Transverse colon (tissue), 4 donors: Measurements from ENCODE around the gene PER2. TPM values are rescaled to one million over a fixed set of nuclear protein-coding genes. Genes with fewer than 3 reads are reported as not detected.

Source experiments
- DNase-seq: peaks from one replicate; pipeline ENCODE4 v3.0.0-alpha.2; 2019
- H3K27ac ChIP-seq, 4 donors: fragments of 200-600 bp; sonication (generic); 2 replicates each; pipeline ENCODE4 v1.5.1; 2016 to 2018; ENCODE audit warnings: inconsistent platforms in 4 of 4
- H3K27me3 ChIP-seq: fragments of 200-600 bp; sonication (generic); 2 replicates; pipeline ENCODE4 v1.5.1; 2017; ENCODE audit warnings: inconsistent platforms
- H3K36me3 ChIP-seq, 4 donors: fragments of 200-600 bp; sonication (generic); 2 replicates each; pipeline ENCODE4 v1.5.1; 2017 to 2019; ENCODE audit warnings: inconsistent platforms in 4 of 4
- H3K4me1 ChIP-seq, 4 donors: fragments of 200-600 bp; sonication (generic); 2 replicates each; pipeline ENCODE4 v1.5.1; 2017 to 2020; ENCODE audit warnings: inconsistent platforms in 4 of 4
- H3K4me3 ChIP-seq, 4 donors: fragments of 200-600 bp; sonication (generic); 1 replicate in 1 of 4; 2 replicates in 3 of 4; pipeline versions ENCODE4 v1.5.1 to v1.6.1; 2017 to 2019; ENCODE audit warnings: inconsistent platforms in 4 of 4
- H3K9me3 ChIP-seq, 2 donors: fragments of 200-600 bp; sonication (generic); 2 replicates each; pipeline ENCODE4 v1.5.1; 2017 to 2019; ENCODE audit warnings: inconsistent platforms in 2 of 2
- EP300 ChIP-seq: sonication (generic); formaldehyde crosslinking; IDR thresholded peaks from one replicate; pipeline ENCODE4 v1.6.1; 2017; ENCODE audit warnings: antibody characterized with exemption, low read depth
- POLR2A ChIP-seq: fragments of 450-650 bp; IDR thresholded peaks from one replicate; pipeline ENCODE4 v1.6.1; 2016; ENCODE audit warnings: antibody characterized with exemption, mild to moderate bottlenecking, moderate library complexity
- POLR2AphosphoS5 ChIP-seq, 3 donors: sonication (generic); formaldehyde crosslinking; IDR thresholded peaks; one replicate each; pipeline ENCODE4 v1.6.1; 2016; ENCODE audit warnings: antibody characterized with exemption in 3 of 3
- WGBS, 2 donors: methylation state at CpG; one replicate each; pipeline ENCODE4 v1.1.5; 2018; ENCODE audit warnings: low coverage in 1 of 2; 5-methylcytosine and 5-hydroxymethylcytosine counted together
- in situ Hi-C, 4 donors: fragments of 200-750 bp; cut with MboI; loops; one replicate each; pipeline versions ENCODE4 v1.15.0 to v1.15.1; 2017; ENCODE audit warnings: low sequenced_read_pairs in 3 of 4, low pct_ligation_motif_present in 1 of 4, low pct_unique_long_range_greater_than_20kb in 1 of 4
- intact Hi-C: fragments of 100-400 bp; cut with DNase I; formaldehyde crosslinking; loops from one replicate; pipeline ENCODE4 v1.15.1; 2023; ENCODE audit warnings: low total_unique reads
- total RNA-seq, 4 donors: library from RNA; depleted of rRNA; stranded (reverse); fragments of >200 nt; gene quantifications; one replicate each; pipeline ENCODE4 v1.1.0, GENCODE V29; 2016
- TF ChIP-seq, protein P1 (sequence below), 5 experiments: fragments of 200-600 bp in 3 of 5; fragments of 450-650 bp in 2 of 5; sonication (generic) in 3 of 5; IDR thresholded peaks; 1 replicate in 2 of 5; 2 replicates in 3 of 5; pipeline ENCODE4 v1.5.1; 2016 to 2017; ENCODE audit warnings: antibody characterized with exemption in 5 of 5, inconsistent platforms in 3 of 5, mild to moderate bottlenecking in 2 of 5, moderate library complexity in 1 of 5

PER2 gene
- total RNA-seq, 4 donors from 2014 or later: 19.1 to 67.3 (median 32.3) TPM

DNA sequence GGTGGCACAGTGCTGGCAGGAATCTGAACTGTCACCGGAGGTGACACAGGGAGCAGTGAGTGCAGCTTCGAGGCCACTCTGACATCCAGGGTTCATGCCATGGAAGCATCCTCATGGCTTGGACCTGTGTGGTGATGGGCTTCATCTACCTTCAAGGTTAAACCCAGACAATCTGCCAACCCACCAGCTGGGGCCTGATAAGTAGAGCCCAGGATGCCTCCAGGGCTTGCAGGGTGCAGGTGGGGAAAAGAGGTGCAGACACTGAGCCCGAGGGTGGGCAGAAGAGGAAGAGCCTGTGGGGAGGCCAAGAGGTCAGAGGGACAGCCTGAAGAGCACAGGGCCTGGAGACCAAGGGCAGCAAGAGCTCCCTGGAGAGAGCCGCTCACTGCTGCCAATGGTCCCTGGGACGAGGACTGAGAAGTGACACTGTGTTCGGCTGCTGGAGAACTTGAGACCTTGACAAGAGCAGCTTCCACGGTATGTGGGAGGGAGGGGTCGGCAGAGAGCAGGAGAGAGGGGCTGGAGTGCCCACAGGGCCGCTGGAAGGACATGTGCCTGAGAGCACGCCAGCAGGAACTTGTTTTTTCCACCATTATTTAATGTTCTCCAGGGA, 40.5 kb downstream of the PER2 start:
- no peak overlapping the region for H3K27ac ChIP-seq
- TF ChIP-seq EP300 (no peak), POLR2AphosphoS5 (IDR thresholded peaks at IDR 0.05) (no peak), POLR2A (no peak)
- TF ChIP-seq, protein P1, sequence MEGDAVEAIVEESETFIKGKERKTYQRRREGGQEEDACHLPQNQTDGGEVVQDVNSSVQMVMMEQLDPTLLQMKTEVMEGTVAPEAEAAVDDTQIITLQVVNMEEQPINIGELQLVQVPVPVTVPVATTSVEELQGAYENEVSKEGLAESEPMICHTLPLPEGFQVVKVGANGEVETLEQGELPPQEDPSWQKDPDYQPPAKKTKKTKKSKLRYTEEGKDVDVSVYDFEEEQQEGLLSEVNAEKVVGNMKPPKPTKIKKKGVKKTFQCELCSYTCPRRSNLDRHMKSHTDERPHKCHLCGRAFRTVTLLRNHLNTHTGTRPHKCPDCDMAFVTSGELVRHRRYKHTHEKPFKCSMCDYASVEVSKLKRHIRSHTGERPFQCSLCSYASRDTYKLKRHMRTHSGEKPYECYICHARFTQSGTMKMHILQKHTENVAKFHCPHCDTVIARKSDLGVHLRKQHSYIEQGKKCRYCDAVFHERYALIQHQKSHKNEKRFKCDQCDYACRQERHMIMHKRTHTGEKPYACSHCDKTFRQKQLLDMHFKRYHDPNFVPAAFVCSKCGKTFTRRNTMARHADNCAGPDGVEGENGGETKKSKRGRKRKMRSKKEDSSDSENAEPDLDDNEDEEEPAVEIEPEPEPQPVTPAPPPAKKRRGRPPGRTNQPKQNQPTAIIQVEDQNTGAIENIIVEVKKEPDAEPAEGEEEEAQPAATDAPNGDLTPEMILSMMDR (IDR thresholded peaks at IDR 0.05): no peak
- no peaks in the 10 kb centered on the region for H3K9me3 ChIP-seq
- intact Hi-C loops (no loop called here), in situ Hi-C loops (no loop called here)
- 80 to 83% methylated on average over 4 to 10 of the region's 10 CpGs for WGBS, 2 donors
- peaks cover 9 to 13% (median 10%) of the 10 kb centered on the region in 4 donors for H3K4me1 ChIP-seq
- no peak overlapping the region for H3K4me3 ChIP-seq
- no peaks in the 10 kb centered on the region for H3K27me3 ChIP-seq
- no peak for DNase-seq
- H3K36me3 ChIP-seq: peaks cover 0 to 48% (median 24%) of the 10 kb centered on the region in 4 donors

GRCh38 chr2:238247002-238247822, 41.2 kb downstream of the PER2 start:
- peaks cover 0 to 41% (median 21%) of the 10 kb centered on the region in 4 donors for H3K36me3 ChIP-seq

GRCh38 chr2:238244151-238244550, 44.3 kb downstream of the PER2 start:
- TF ChIP-seq EP300: no peak
- TF ChIP-seq, protein P1 (IDR thresholded peaks at IDR 0.05): no peak
- TF ChIP-seq POLR2AphosphoS5 (IDR thresholded peaks at IDR 0.05): no peak
- TF ChIP-seq POLR2A: no peak
- H3K27ac ChIP-seq: peak overlapping the region in 1 of 4 donors; percentile 79
- no peaks in the 10 kb centered on the region for H3K9me3 ChIP-seq
- no peak overlapping the region for H3K4me3 ChIP-seq
- peaks cover 0 to 24% (median 10%) of the 10 kb centered on the region in 4 donors for H3K36me3 ChIP-seq
- H3K4me1 ChIP-seq: peaks cover 23 to 41% (median 32%) of the 10 kb centered on the region in 4 donors
- no peak for DNase-seq
- intact Hi-C loops: loop anchor here (5.0 kb wide), 1 partner anchor 42 kb away; the partner anchor contains the start of gene ILKAP
- no peaks in the 10 kb centered on the region for H3K27me3 ChIP-seq
- WGBS, 2 donors: 72 to 82% methylated on average over 5 of the region's 5 CpGs
- in situ Hi-C loops: no loop called here

More at GRCh38 chr2:238247002-238247822, 41.2 kb downstream of the PER2 start:
- 79 to 85% methylated on average over 4 to 13 of the region's 13 CpGs for WGBS, 2 donors
- Histone ChIP-seq H3K9me3 (no peaks in the 10 kb centered on the region), H3K4me3 (no peak overlapping the region), H3K27ac (no peak overlapping the region), H3K4me1 (peaks cover 14 to 20% (median 17%) of the 10 kb centered on the region in 4 donors), H3K27me3 (no peaks in the 10 kb centered on the region)
- no peak for TF ChIP-seq POLR2A
- no peak for TF ChIP-seq POLR2AphosphoS5 (IDR thresholded peaks at IDR 0.05)
- no peak for TF ChIP-seq EP300
- TF ChIP-seq, protein P1 (IDR thresholded peaks at IDR 0.05): no peak
- no peak for DNase-seq
- in situ Hi-C loops (no loop called here), intact Hi-C loops (no loop called here)

- in situ Hi-C loops: no loop called here
- no peaks in the 10 kb centered on the region for H3K9me3 ChIP-seq
- H3K36me3 ChIP-seq: peaks cover 0 to 19% (median 8%) of the 10 kb centered on the region in 4 donors
- H3K4me1 ChIP-seq: peaks cover 23 to 47% (median 38%) of the 10 kb centered on the region in 4 donors
- TF ChIP-seq, protein P1 (IDR thresholded peaks at IDR 0.05): peak; percentile 26 to 39 (median 31)
- no peak for TF ChIP-seq POLR2A
- 38 to 44% methylated on average over 5 to 10 of the region's 10 CpGs for WGBS, 2 donors
- no peak for DNase-seq
- H3K27me3 ChIP-seq: peaks cover 6% of the 10 kb centered on the region
- no peak overlapping the region for H3K4me3 ChIP-seq
- peak overlapping the region; percentile 49 to 89 (median 78) for H3K27ac ChIP-seq
- intact Hi-C loops: loop anchor here (5.0 kb wide), 1 partner anchor 41 kb away; the partner anchor contains the start of gene ILKAP
Measured at GRCh38 chr2:238243496-238244076, 44.8 kb downstream of the PER2 start.
